Measurements from ENCODE around the gene PRMT3.
"Not testable (repeated sequence)": the region's sequence is repeated elsewhere in the genome, so short reads cannot be mapped to it uniquely, and the experiment has no call there.

Gene PRMT3

GRCh38 chr11:20518323-20518834 lies 130.9 kb downstream of the PRMT3 start:
- no peak for DNase-seq (ENCODE audit: low read depth)

- no peak for DNase-seq (ENCODE audit: low read depth)
These were observed 135.0 kb downstream of the PRMT3 start for GRCh38 chr11:20522536-20522935.

GRCh38 chr11:20529757-20530156 lies 142.2 kb downstream of the PRMT3 start:
- DNase-seq (ENCODE audit: low read depth) = peak; percentile 4

GRCh38 chr11:20530942-20531703 lies 143.6 kb downstream of the PRMT3 start:
- DNase-seq (ENCODE audit: low read depth) = no peak

GRCh38 chr11:20535271-20535881 lies 147.9 kb downstream of the PRMT3 start:
- DNase-seq (ENCODE audit: low read depth) = no peak

- no peak for DNase-seq (ENCODE audit: low read depth)
These were observed 148.8 kb downstream of the PRMT3 start for GRCh38 chr11:20536365-20536764.

GRCh38 chr11:20536784-20537183 lies 149.3 kb downstream of the PRMT3 start:
- DNase-seq (ENCODE audit: low read depth) = no peak

GRCh38 chr11:20541503-20541902 lies 154.0 kb downstream of the PRMT3 start:
- no peak for DNase-seq (ENCODE audit: low read depth)

- no peak for DNase-seq (ENCODE audit: low read depth)
These were observed 157.2 kb downstream of the PRMT3 start for GRCh38 chr11:20544603-20545237.

- no peak for DNase-seq (ENCODE audit: low read depth)
These were observed 159.9 kb downstream of the PRMT3 start for GRCh38 chr11:20547411-20547810.

- DNase-seq (ENCODE audit: low read depth) = no peak
These were observed 163.6 kb downstream of the PRMT3 start for GRCh38 chr11:20551096-20551495.

GRCh38 chr11:20555783-20556182 lies 168.3 kb downstream of the PRMT3 start:
- no peak for DNase-seq (ENCODE audit: low read depth)

GRCh38 chr11:20556396-20556795 lies 168.9 kb downstream of the PRMT3 start:
- not testable (repeated sequence) for DNase-seq (ENCODE audit: low read depth)

- DNase-seq (ENCODE audit: low read depth) = no peak
These were observed 171.2 kb downstream of the PRMT3 start for GRCh38 chr11:20558741-20559140.

All from iris pigment epithelial cell (primary cell).